Fibroblast of peridontal ligament (primary cell): ENCODE data around the gene LAMB1.
"Not testable (repeated sequence)": the region's sequence is repeated elsewhere in the genome, so short reads cannot be mapped to it uniquely, and the experiment has no call there.

Experiments used
- DNase-seq: peaks from one replicate; pipeline ENCODE4 v3.0.0-alpha.2; 2010; ENCODE audit errors: extremely low read depth

LAMB1 gene

DNA sequence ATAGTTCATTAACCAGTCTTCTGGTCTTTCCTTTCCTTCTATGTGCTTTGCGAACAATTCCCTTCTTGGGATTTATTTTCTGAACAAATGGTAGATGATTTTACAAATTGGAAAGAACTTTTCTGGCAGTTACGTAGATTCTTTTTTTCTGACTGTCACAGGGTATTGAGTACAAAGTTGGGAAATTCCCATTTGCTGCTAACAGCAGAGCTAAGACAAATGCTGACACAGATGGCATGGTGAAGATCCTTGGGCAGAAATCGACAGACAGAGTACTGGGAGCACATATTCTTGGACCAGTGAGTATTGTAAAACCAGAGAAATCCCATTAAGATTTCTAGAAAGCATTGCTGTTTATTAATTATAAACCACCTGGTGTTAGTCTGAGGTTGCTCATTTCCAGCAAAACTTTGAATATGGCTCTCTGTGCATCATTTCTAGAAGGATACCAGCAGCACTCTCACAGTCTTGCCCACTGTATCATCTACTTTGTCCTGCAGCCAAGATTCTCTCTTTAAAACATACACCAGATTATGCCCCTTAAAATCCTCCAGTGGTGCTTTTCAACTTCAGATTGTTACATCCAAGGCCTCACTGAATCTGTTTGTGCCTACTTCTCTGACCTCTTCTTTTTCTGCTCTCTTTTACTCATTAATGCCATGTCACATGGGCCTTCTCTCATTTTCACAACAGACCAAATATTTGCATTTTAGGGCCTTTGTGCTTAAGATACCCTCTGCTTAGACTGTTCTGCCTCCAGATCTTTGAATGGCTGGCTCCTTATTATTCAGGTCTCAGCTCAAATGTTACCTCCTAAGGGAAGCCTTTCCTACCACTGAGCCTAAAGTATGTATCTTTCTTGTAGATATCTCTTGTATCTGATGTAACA, 85.0 kb downstream of the LAMB1 start:
- DNase-seq = no peak

GRCh38 chr7:107915541-107915940, 87.4 kb downstream of the LAMB1 start:
- DNase-seq = no peak

GRCh38 chr7:107914831-107915230, 88.1 kb downstream of the LAMB1 start:
- no peak for DNase-seq

DNA sequence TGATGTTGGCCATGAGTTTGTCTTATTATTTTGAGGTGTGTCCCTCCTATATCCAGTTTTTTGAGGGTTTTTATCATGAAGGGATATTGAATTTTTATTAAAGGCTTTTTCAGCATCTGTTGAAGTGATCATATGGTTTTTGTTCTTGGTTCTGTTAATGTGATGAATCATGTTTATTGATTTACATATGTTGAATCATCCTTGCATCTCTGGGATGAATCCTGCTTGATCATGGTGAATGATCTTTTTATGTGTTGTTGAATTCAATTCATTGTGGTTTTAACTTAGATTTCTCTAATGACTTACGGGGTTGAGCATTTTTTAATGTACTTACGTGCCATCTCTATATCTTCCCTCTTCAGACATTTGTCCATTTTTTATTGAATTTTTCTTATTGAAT, 89.1 kb downstream of the LAMB1 start:
- DNase-seq = peak; percentile 49

GRCh38 chr7:107911981-107912380, 91.0 kb downstream of the LAMB1 start:
- DNase-seq = no peak

GRCh38 chr7:107909445-107909844, 93.5 kb downstream of the LAMB1 start:
- no peak for DNase-seq

DNA sequence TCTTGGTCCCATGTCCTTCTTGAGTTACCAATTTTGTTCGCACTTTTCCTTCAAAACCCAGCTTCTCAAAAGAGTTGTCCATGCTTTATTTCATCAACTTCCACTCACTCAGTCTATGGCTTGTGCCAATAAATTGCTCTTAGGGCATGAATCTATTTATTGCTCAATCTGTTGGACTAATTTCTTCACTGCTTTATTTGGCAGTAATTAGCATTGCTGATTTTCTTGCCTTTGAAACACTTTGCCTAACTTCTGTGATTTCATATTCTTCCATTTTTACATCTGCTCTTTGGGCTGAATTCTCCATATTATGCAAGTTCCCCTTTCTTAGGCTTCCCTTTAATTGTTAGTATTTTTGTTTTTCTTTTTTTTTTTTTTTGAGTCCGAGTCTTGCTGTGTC, 95.2 kb downstream of the LAMB1 start:
- DNase-seq = no peak

DNA sequence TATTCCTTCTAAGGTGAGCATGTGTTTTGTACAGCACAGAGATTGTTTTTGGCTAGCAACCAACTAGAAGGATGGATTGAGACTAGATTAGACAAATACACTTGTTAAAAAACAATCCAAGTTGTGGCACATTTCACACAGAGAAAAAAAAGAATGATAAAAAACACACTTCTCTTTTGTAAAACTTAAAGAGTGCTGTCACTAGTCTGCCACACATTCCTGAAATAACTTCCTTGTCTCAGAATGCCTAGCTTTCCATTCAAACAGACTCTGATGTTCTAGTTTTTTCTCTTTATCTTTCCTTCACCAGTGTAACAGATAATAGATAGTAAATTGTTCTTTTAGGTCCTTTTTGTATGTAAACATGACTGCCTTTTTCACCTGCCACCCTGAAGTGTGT, 100.6 kb downstream of the LAMB1 start:
- no peak for DNase-seq

DNA sequence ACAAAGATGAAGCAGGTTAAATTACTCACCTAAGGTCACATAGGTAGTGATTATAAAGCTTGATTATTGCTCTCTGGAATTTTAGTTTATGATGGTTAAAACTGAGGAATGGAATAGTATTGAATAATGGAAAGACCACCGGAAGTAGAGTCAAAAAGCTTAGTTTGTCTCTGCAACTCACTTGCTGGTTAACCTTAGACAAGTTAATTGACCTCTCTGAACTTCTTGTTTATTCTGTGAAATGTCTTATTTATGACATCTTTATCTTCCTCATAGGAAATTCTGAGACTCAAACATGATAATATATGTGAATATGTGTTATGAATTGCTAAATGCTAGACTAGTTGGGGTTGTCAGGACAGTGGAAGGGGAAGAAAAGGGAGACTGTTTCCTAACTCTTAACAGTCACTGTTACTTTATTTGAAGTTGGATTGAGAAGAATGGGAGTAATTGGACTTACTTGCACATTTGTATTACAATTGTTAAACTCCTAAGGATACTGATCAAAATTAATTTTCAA, 102.4 kb downstream of the LAMB1 start:
- DNase-seq = no peak

- DNase-seq = no peak
Observed at GRCh38 chr7:107898997-107899594, 103.9 kb downstream of the LAMB1 start.

GRCh38 chr7:107892367-107892741, 110.6 kb downstream of the LAMB1 start:
- not testable (repeated sequence) for DNase-seq

DNA sequence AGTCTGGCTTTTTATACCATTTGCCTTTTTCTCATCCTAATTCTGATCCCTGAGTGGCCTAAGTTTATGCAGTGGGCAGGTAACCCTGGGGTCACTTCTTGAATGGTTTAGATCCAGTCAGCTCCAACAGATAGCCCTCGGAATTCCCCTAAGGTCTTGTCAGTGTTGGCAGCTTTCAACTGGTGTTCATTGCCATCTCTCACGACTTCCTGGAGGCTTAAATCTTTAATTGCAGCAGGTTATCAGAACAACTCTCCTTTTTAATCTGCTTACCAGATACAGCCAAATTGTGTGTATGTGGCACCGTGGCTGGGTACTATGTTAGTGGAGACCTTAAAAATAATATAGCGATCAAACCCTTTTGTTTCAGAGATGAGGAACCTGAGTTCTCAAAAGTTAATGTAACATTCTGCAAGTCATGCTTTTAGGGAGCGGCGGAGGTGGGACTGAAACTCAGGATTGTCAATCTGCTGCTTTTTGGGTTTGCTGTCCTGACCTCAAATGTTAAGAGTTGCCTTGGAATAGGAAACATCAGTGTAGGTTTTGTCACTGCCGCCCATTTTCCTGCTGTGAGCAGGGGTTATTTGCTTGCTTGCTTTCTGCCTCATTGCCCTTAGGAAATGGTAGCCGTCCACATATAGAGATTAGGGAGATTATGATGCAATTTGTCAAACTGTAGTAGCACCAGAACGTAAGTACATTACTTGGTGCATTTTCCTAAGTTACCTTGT, 111.2 kb downstream of the LAMB1 start:
- peak; percentile 37 for DNase-seq

- DNase-seq = peak; percentile 89
Observed at GRCh38 chr7:107890962-107891635, 111.9 kb downstream of the LAMB1 start, which contains the start of gene DLD. TSS of gene DLD (plus strand) at chr7:107891183. CDS start at chr7:107891251, 68 bp downstream.

- no peak for DNase-seq
Observed at GRCh38 chr7:107890493-107890961, 112.4 kb downstream of the LAMB1 start.

- no peak for DNase-seq
Observed at GRCh38 chr7:107889992-107890391, 113.0 kb downstream of the LAMB1 start.

DNA sequence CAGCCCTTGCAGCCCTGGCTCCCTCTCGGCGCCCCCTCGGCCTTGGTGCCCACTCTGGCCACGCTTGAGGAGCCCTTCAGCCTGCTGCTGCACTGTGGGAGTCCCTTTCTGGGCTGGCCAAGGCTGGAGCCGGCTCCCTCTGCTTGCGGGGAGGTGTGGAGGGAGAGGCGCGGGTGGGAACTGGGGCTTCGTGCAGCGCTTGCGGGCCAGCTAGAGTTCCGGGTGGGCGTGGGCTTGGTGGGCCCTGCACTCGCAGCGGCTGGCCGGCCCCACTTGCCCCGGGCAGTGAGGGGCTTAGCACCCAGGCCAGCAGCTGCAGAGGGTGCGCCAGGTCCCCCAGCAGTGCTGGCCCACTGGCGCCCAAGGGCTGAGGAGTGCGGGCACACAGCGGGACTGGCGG, 115.1 kb downstream of the LAMB1 start:
- DNase-seq = not testable (repeated sequence)

- DNase-seq = no peak
Observed at GRCh38 chr7:107884066-107884818, 118.7 kb downstream of the LAMB1 start.

GRCh38 chr7:107882766-107883165, 120.2 kb downstream of the LAMB1 start:
- no peak for DNase-seq

DNA sequence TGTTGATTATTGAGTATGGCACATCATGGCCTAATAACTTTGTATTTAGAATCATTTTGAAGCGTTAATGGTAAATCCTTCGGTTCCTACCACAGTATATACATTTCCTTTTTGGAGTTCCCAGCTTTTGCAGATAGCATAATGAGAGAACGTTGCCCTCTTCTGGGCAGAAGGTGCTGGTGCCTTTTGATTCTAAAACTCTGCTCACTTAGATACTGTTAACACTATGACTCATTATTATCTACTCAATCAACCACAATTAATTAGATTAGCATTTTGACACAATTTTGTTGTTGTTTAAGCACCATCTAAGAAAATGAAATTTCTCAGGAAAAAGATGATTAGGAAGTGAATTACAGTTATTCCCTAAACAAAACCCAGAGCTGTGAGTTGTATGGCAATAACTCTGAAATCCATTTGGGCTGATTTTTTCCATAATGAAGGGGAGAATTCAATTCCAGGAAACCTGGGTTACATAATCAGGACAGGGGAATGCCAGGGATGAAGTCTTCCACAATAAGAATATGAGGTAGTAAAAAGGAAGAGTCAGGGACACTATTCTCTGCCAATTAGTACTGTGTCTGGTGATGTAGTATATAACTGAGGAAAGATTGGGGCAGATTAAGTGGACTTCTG, 123.4 kb downstream of the LAMB1 start:
- peak; percentile 69 for DNase-seq

GRCh38 chr7:107878636-107879035, 124.3 kb downstream of the LAMB1 start:
- no peak for DNase-seq
